Colon (tissue), 2 donors: ENCODE measurements around the gene B4GALT4.

ENCODE experiments used
- FAIRE-seq: peaks from 2 replicates; lab custom pipeline; 2012; peaks lifted over from hg19 to GRCh38; lab: Jason Lieb, UNC
- donor health status: control.
- donor health status: control.

Gene B4GALT4

DNA sequence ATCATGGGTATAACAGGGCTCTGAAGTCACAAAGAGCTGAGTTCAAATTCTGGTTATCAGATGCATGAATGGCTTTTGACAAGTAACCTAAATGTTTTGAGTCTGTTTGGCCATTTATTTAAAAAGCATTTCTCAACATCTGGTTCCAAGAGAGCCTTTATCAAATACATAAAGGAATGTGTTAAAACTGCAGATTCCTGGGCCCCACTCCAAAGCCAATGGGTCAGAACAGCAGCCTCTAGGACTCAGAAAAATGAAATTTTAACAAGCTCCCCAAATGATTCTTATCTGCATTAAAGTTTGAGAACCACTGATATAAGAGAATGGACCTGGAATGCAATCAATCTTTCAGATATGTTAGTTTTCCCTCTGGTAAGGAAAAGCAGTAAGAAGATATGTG, 3.4 kb downstream of the B4GALT4 start:
- FAIRE-seq = no peak

DNA sequence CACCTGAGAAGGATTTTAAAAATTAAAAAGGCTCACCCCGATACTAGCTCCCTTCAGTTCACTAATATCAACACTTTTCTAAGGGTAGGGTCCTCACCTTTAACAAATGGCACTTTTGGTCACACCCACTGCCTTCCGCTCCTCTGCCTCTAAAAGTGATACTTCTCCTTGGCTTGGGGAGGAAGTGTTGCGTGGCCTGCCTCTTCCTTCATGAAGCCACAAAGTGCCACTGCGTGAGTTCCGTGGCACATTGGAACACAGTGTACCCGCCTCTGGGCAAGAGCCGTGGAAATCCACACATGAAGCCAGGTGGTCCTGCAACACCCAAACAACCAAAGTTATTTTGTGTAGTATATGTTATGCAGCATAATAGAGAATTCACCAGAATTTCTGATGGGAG, 3.9 kb downstream of the B4GALT4 start:
- FAIRE-seq = no peak

DNA sequence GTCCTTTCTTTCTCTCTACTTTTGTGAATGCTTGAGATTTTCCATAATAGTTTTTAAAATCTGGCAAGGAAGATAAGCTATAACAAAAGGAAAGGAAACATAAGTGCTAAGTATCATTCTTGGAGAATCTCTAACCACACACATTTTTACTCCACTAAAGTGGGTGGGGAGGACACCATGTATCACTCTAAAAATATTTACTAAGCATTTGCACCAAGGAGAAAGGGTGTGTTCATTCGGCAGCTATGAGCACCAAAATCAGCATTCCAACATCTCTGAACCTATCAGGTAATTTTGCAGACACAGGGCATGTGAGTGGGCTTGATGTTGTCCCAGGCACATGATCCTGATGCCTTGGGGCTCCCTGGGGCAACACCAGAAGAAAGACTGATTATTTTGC, 5.5 kb downstream of the B4GALT4 start:
- FAIRE-seq = no peak

DNA sequence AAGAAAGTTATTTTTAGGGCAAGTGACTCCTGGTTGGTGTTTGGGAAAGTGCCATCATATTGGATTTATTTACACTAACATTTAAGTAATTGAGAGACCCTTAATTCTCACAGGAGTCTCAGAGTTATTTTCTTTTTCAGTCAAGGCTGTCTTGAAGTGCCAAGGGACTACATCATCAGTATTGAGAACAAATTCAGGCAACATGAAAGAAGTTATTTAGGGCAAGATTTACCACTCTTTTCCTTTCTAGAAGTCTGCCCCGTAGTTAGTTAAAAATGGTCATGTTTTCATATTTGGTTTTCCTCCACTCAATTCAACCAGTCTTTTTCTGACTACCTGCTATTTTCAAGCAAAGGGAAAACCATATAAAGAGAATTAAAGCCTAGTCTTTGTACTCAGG, 6.1 kb downstream of the B4GALT4 start:
- FAIRE-seq = no peak

DNA sequence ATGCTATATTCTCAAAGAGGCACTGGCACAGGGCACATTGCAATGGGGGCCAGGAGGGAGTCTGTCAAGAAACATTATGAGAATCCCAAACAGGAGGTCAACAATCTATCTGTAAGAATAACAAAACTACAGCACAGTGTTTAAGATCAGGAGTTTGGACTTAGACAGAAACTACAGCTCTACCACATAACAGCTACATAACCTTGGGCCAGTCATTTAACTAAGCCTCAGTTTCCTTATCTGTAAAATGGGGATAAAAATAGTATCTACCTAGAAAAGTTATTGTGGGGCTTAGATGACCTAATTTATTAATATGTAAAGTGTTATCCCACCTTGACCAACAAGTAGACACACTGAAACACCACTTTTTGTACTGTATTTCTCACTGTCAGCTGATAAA, 9.9 kb downstream of the B4GALT4 start:
- no peak for FAIRE-seq

DNA sequence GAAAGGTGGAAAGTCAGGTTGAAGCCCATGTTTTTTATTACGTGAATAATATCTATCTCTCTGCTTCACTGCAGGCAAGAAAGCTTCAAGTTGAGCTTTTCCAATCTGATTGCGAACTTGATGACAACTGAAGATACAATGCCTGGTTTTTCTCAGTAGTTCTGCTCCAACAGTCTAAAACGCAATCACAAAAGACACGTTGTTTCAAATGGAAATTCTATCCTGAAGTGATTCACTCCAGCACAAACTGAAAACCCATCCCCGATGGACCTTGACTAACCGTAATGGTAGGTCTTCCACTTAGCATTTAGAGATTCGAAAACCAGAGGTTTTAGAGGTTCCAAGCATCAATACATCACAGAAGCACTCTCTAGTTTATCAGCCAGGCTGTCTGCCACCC, 10.6 kb downstream of the B4GALT4 start:
- no peak for FAIRE-seq

DNA sequence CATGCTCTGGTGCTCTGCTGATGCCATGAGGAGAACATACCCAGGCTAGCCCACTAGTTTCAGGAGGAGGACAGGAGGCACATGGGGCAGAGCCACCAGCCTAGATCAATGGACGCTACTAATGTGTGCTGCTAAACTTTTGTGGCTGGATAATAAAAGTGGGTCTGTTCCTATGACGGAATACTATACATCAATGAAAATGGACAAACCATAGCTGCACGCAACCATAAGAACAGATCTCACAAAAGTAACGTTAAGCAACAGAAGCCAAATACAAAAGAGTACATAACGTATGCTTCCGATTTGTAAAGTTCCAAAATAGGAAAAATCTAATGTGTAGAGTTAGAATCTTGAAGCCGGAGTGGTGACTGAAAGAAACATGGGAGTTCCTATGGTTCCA, 11.5 kb downstream of the B4GALT4 start:
- no peak for FAIRE-seq

DNA sequence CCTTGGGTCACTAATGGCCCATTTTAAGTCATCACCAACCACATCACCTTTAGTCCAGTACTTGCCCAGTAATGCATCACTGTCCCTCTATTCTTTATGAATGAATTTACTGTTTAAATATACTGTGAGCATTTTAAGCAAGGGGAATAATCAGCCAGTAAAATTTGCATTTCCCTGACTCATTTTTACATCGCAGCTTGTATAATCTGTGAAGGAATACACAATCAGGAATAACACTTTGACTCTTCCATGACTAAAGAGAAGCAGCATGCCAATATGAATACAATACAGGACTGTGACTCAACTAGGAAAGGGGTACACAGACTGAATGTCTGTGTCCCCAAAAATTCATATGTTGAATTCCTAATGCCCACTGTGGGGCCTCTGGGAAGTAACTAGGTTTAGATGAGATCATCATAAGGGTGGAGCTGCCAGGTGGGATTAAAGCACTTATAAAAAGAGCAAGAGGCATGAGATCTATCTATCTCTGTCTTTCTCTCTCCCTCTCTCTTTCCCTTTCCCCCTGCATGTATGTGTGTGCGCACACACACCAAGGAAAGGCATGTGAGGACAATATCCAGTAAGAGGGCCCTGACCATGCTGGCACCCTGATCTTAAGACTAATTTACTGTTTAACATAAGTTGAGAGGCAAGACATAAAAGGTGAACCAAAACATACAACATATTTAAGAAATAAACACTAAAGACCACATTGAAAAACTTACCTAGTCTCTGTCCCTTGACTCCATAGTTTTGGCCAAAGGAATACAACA, 12.1 kb downstream of the B4GALT4 start:
- no peak for FAIRE-seq

DNA sequence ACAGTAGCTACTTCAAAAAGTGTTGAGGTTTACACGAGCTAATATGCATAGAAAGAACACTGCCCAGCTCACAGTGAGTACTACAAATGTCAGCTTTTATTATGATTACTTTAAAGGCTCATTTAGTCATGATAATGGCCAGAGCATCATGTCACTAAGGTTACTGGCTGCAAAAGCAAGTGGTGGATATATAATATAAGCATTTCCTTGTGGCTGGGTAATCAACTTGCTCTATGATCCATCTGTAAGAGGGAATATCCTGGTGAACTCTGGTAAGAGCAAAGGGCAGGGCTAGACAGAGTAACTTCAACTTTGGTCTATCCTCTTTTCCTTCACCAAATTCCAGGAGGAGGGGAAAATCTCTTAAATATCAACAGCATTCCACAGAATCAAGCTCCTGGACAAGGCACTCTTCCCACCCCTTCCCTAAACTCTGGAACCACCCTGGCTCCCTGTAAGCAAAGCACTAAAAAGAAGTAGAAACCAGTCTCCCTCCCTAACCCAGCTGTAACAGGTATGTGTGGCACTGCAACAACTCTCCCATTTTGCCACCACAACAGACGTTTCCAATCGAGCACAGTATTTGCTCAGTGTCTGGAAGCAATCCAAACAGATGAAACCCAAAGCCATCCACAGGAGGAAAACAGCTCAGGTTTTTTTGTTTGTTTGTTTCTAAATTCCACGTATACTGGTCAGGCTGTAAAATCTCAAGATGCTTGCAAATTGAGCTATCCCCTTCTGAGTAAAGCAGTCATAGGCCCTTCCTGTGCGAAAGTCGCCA, 13.4 kb downstream of the B4GALT4 start:
- FAIRE-seq = peak; percentile 51

DNA sequence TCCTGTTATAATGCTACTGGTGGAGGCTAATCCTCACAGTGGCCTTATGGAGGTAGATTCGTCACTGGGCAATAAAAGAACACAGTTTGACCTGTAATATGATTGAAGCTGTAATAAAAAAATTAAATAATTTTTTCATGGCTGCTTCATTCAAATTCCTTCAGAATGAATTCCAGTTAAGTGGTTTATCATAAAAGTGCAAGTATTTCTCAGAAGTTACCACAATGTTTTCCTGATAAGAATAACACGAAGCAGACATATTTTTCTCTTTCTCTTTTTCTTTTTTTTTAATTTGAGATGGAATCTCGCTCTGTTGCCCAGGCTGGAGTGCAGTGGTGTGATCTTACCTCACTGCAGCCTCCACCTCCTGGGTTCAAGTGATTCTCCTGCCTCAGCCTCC, 15.6 kb downstream of the B4GALT4 start:
- peak; percentile 58 for FAIRE-seq

DNA sequence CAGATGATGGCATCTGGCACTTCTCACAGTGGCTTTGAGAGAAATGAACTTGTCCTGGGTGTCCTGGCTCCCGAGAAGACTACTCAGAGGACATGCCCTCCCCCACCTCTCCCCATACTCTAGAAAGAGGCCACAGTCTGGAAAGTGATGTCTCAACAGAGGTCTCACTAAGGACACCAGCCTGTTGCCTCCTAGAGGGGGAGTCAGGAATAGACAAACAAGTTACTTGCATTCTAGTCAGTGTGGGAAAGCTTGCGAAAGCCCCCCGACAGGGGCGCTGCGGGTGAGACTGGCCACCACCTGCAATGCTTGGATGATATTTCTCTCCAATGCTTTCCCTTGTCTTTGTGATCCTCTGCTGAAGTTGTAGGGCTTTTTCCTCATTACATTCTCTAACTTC, 17.2 kb downstream of the B4GALT4 start:
- no peak for FAIRE-seq

DNA sequence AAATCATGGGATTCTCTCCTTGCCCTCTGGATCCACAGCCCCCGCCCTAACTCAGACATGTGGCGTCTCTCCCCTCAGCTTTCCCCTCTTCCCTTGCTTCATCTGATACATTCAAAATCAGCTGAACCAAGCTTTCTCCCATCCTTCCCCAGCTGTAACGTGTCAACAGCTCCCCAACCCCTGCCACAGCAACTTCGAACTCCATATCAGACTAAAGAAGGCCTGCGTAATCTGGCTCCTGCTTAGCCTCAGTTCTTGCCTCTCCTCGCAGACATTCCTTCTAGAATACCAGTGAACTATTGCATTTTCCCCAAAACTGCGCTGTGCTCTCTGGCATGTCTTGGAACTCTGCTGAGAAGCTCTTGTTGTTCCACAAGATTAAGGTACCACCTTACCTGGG, 18.3 kb downstream of the B4GALT4 start:
- no peak for FAIRE-seq

DNA sequence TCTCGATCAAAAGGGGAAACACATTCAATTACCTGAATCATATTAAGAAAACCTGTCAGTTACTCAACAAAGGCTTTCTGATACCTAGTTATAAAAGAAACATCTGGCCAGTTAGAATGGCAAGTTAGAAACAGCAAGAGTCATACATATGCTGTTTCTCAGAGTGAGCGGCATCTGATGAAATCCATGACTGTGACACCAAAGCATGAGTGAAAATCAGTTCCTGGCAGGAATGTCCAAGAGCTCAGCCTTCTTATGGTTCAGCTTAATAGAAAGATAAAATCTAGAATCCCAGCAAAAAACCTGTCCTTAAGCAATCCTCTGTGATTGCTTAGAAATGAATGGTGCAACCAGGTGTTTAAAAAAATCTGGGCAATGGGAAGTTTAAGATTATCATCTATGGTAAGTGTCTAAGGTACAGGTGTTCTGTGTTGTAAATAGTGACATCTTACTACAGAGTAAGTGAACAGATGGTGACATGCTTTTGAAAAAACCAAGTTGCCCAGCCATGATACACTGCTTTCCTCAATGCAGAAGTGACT, 18.8 kb downstream of the B4GALT4 start:
- no peak for FAIRE-seq

DNA sequence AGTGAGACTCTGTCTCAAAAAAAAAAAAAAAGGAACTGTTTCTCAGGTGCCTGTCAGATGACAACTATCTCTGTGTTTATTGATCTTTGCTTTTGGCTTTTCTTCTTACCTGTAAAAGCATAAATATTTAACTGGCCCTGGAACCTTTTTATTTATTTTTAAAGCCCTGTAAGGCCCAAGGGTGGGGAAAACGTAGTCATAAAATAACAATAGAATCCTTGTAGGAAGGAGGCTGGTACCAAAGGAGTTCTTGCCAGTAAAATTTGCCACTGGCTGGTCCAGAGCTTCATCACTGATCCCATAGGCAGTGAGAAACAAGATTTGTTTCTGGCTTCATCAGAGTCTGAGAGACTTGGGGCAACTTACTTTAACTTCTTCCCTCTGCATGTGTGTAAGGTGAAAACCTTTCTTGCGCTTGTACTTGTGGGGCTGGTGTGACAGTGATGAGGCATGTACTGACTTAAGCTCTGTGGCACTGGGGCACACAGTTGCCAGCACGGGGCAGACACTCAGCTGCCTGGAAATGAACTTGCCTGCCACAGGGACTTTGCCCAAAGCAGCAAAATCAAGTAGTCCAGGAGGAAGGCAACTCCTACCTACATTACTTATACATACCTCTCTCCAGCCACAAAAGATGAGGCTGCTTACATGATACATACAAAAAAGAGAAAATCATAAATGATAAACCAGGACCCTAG, 19.6 kb downstream of the B4GALT4 start:
- FAIRE-seq = no peak

DNA sequence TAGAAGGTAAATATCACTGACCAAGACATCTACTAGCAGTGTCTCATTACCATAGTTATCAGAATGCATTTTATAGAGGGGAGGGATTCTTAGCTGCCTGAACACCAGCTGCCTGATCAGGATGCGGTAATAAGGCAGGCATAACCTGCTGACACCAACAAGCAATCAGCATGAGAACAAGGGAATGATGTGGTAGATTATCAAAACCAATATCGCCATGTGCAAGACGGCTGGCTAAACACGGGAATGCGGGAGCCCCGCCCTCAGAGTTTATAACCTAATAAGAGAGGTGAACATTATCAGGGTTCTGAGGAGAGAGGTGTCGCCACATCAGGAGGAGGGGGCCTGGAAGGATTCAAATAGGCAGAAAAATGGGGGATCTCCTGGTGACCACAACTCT, 20.5 kb downstream of the B4GALT4 start:
- no peak for FAIRE-seq

DNA sequence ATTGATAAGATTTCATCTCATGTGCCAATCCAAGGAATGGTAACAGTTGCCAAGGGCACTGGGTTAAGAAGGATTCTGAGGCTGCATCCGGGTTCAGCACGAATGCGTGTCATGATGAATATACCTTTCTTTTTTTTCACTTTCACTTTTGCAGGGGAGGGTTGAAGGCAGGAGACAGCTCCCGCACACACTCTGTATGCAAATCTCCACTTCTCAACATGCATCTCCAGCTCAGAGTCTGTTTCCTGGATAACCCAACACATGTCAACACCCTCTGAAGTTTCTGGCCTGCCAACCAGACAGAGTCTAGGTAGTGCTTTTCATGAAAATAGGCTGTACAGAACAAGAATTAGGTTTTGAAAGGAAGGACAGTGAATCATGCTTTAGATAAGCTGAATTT, 21.6 kb downstream of the B4GALT4 start:
- no peak for FAIRE-seq

DNA sequence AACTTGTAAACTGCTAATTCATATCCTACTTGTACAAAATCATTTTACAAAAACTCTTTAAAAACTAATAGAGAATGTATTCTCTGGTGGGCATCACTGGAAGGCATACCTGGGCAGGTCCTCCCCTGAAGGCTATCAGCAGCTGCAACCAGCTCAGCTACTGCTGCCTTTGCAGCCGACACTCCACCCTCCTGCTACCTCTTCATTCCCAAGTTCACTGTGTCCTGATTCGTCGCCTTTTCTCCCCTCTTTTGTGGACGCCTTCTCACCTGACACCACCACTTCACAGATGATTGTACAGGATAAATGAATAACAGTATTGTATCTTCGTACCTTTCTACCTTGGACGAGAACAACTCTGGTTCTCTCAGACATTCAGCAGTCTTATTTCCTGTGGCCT, 28.9 kb downstream of the B4GALT4 start:
- no peak for FAIRE-seq

DNA sequence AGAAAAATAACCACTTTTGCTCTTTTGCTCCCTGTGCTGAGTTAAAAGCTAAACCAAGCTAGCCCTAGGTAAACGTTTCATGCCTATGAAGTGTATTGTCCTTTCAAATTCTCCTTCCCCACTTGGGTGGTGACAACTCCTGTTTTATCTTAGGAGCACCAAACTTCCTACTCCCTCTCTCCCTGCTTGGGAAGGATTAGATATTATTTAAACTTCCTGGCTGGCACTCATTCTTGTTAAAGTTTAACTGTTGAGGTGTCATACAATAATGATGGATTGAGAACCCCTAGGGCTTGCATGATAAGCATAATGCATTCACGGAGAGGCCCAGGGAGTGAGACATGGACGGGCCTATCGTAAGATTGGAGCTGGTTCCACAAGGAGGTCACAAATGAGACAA, 29.5 kb downstream of the B4GALT4 start:
- no peak for FAIRE-seq

DNA sequence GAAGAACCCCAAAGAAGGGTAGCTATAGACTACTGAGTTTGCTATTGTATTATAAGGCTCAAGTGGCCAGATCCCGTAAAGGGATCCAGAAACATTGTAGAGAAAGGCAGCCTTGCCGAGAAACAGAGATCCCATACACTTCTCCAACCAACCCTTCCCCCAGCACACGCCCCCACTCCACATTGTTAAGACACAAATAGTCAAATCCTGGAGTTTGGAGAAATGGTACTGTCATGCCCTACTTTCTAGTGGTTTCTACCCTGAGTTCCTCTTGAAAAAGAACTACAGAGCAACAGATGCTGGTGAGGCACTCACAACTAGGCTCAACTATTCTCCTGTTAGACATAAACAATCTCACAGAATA, 33.2 kb downstream of the B4GALT4 start:
- FAIRE-seq = no peak

DNA sequence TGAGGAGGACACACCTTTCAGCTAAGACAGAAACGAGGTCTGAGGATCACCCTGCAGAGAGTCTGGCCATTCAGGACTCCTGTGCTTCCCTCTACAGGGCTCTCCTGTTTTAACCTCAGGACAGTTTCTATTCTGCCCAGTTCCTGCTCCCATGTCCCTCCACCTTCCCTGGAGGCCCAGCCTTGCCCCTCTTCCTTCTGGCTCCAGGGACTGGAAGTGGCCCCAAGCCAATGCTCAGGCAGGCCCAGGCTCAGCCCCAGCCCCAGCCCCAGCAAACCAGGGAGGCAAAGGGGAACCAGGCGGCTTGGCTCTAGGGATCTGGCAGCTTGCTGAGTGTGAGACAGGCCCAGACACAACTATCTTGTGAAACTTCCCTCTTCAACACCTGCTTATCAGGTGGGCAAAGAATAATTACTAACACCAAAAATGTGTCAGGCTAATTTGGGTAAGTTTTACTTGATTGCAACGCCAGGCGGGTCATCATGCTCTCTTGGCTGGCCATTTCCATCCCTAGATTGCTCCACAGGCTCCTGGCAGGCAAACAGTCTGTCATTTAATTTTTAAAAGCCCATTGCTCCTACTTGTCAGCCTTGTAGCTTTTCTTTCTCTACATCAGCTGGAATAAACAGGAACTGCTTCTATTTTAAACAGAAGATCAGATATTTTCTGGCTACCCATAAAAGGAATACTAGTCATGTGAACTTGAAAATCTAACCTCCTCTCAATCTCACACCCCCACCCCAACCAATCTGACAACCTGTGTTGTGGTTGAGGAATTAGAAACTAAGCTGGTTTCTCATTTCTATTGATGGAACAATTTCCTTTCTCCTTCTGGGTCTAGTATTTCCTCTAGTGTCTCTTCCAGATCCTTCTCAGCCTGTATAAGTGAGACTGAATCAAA, 33.8 kb downstream of the B4GALT4 start:
- FAIRE-seq = no peak

DNA sequence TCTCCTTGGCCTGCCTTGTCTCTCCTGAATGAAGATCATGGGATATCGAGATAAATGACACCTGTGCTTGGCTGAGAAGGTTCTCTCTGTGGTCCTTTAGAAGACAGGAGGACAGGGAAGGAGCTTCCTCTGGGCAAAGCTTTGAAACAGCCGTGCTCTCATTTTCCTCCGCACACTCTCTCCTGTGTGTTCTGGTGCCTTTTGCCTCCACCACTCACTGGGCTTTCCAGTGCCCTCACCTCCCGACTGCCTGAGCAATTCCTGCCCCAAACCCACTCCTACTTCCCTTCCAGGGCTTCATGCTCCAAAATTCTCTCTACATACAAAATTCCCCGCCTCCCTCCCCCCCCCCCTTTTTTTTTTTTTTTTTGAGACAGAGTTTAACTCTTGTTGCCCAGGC, 35.0 kb downstream of the B4GALT4 start:
- no peak for FAIRE-seq

DNA sequence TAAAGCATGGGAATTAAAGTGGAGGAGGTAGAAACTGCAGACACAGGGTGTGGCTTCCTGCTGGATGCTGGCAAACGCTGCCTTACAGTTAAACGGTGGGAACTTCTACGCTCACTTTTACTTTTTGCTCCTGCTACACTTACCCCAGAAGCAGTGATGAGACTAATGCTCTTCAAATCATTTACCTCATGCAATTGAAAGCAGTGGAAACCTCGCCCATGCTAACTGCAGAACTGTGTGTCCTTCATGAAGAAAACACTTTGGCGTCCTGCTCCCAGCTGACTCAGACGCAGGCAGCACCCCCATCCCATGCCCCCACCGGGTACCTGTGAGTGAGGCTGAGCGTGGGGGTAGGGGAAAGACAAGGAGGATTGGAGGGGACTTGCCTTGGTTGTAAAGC, 35.5 kb downstream of the B4GALT4 start:
- FAIRE-seq = no peak
